GM21367 (cell line): ENCODE results near the gene ATF5.

ENCODE experiments used
- ATAC-seq: cut with Tn5 transposase; IDR thresholded peaks from one replicate; pipeline ENCODE4 v1.9.1; 2021; ENCODE audit not compliant: unreplicated experiment

Gene ATF5

DNA sequence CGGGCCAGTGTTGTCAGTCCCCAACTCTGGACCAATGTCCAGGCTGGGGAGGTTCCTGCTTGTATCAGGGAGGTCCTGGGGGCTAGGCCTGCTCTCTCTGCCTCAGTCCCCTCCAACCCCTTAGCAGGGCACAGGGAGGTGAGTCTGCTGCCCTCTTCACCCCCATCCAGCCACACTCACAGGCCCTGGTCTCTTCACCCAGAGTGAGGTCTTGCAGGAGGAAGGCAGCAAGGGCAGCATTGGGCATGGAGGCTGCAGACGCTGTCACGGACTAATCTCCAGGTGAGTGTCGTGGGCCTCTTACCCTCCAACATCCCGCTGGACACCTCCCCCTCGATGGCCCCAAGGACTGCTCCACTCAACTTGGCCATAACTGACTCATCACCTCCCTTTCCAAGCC, 43.8 kb downstream of the ATF5 start:
- no peak for ATAC-seq

DNA sequence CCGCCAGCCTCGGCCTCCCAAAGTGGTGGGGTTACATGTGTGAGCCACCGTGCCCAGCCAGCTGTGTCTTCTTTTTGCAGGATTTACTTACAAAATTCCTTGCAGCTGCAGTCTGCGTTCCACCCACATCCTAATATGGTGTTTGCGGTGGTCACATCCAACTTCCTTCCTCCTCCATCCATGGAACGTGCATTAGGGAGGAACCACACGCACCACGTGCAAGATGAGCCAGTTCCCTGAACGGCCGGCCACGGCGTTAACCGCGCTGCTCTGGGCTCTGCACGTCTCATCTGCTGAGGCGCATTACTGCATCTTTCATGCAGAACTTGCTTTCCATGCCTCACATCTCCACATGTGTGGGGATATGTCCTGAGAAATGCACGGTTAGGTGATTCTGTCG, 45.0 kb downstream of the ATF5 start:
- ATAC-seq: no peak

DNA sequence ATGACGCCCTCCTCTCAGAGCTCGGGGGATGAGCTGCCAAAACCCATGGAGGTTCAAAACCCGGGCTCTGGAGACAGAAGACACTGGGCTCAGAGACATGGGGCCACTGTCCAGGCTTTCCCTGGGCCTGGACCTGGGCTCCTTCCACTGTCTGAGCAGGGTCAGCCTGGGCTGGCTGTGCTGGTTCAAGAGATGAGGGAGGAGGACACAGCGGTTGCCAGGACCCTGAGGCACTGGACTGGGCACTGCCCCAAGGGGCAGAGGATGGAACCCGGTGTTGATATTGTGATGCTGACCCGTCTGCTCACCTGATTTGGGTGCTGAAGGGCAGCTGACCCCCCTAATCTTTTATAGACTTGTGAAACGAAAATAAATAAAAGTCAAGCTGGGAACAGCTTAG, 46.0 kb downstream of the ATF5 start:
- no peak for ATAC-seq

DNA sequence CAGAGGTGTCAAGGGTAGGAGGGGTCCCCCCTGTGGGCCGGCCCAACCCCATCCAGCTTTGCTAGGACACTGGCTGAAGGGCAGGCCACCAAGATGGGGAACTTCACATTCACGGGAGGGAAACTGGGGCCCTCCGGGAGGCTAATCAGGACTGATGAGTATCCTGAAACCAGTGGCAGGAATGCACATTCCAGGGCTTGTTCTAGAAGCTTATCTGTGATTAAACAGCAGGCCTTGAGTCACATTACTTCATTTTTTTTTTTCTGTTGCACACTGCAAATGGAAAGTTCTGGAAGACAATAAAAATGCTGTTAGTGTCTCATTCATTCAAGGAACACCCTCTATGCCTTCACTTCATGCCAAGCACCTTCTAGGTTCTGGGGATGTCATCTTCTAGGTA, 47.5 kb downstream of the ATF5 start:
- no peak for ATAC-seq

DNA sequence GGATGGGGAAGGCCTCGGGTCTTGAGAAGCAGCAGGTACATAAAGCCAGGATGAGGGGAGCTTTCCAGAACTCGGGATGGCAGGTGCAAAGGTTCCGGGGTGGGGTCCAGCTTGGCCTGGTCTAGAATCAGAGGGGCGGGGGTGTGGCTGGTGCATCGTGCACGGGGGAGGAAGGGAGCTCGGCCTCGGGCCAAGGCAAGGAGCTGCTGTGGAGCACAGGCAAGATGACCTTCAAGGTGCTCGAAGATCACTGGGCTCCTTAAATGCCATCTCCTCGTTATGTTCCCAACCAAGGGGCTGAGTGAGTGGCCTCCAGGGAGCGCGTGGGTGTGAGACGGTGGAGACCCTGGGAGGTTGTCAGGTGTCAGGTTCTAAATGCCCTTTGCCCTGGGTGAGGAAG, 48.1 kb downstream of the ATF5 start:
- ATAC-seq: no peak

DNA sequence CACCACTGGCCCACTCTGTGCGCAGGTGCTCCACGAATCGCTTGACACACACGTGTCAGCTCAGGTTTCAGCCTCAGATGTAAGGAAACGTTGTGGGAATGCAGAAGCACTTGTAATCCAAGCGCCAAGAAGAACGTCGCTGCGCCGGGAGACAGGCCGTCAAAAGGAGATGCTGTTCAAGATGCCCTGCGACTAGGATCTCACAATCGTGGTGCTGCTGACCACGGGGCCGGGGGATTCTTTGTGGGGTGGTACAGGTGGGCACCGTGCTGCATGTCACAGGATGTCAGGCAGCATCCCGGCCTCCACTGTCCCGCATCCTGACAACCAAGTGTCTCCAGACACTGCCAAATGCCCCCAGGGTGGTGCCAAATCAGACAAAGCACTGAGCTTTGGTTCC, 48.9 kb downstream of the ATF5 start:
- ATAC-seq: no peak

DNA sequence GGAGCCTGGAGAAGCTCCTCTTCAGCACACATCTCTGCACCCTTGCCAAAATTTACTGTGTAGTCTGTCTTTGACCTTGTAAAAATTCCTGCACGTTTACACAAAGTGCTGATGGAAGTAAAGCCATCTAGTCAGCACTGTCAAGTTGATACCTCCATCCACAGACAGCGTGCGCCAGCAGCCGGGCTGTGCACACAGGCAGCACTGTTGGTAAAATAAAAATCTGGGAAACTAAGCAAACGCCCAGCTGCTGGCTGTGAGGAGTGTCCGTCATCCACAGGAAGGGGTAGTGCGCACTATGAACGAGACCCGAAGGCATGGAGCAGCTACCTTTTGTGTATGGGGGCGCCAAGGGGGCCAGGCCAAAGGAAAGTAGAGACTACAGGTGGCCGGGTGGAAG, 49.3 kb downstream of the ATF5 start:
- ATAC-seq: no peak

DNA sequence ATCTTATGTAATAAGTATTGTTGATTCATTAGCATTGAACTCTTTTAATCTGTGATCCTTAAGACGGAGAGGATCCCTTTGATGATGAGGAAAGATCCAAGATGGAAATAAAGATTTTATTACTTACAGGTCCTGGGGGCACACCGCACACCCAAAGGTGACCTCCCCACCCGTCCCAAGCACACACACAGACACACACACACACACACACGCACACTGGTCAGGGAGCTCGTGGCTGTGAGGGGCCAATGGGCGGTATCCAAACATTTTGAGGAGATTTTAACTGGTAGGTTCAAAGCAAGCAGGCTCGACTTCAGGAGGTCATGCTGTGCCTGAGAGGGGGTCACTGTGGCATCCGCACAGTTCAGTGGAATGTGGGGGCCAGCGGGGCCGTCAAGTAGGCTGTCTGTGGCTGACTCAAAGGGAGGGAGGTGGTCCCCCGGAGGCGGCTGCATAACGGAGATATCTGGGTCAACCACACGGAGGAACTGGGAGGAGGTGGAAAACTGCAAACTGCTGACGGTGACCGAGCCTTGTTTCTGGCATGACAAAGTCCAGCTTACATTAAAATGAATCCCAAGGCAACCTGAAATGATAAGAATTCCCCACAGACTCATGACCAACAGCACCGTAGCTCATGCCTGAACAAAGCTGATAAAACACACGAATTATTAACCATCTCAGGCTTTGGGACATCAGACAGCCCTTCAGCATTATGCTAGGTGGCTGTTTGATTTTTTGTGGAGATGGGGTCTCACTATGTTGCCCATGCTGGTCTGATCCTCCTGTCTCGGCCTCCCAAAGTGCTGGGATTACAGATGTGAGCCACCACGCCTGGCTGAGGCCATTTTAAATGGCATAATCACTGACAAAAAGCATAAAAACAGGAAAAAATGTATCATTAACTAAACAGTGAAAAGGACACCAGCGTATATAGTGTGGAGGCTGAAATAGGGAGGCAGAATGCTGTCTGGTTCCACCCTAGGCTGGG, 52.9 kb downstream of the ATF5 start:
- ATAC-seq: no peak
